NCI-H1694 treated with DMSO at 0.1 percent for 48 hours (cell line): Measurements from ENCODE around the gene SERF2.
"Not testable (repeated sequence)": the region's sequence is repeated elsewhere in the genome, so short reads cannot be mapped to it uniquely, and the experiment has no call there.

Experiments
- DNase-seq: peaks from one replicate; lab custom pipeline; 2025; lab: John Stamatoyannopoulos, UW

SERF2 gene

DNA sequence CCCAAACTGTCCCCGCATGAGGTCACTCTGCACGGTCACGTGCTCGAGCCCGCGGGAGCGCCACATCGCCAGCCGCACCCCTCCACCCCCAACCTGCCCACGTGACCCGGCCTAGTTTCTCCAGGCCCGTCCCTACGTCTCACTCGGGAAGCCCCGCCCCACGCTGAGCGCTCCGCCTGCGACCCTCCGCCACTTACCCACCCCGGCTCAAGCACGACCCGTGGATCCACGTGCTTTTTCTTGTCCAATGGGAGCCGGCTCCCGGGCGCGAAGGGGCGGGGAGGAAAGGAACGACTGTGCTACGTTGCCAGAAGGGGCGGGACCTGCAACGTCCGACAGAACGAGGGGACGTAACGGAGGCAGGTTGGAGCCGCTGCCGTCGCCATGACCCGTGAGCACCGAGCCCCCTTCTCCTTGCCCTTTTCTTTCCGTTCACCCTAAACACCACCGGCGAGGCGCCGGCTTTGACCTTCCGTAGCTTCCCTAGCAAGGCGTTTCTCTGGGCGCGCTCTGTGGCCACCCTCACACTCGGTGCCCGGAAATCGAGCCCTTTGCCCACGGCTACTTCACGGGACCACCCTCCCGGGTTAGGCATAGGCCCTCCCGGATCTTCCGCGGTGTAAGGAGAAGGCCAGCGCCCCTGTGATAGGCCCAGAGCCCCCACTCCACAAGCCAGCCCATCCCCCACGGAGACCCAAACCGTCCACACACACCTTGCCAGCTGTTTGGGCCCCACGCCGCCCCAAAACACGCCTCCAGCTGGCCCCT, at the start of gene SERF2:
SERF2 (plus strand) TSS at position 328 of the 768 bp plus-strand sequence; CDS start at position 385, 57 bp downstream.
- DNase-seq: peak; percentile 94

DNA sequence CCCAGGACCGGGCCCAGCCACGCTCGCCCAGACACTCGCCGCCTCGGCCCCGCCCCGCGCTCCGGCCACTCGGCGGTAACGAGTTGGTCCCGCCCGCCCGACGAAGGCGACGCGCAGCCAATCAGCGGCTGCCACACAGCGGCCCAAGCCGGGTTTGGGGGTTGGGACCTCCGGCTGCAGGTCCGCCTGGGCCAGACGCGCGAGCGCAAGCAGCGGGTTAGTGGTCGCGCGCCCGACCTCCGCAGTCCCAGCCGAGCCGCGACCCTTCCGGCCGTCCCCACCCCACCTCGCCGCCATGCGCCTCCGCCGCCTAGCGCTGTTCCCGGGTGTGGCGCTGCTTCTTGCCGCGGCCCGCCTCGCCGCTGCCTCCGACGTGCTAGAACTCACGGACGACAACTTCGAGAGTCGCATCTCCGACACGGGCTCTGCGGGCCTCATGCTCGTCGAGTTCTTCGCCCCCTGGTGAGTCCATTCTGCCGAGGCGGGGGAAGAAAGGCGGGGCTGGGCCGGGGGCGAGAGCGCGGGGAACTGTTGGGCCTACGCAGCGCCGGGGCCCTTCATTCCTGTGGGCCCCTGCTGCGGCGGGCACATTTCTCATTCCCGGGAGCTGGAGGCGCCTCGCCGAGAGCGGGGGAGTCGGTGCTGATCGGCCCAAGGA, 45.7 kb upstream of the SERF2 start, which contains the start of gene PDIA3:
PDIA3 (plus strand) TSS at position 194 of the 658 bp plus-strand sequence; CDS start at position 296, 102 bp downstream.
- DNase-seq: peak; percentile 27

DNA sequence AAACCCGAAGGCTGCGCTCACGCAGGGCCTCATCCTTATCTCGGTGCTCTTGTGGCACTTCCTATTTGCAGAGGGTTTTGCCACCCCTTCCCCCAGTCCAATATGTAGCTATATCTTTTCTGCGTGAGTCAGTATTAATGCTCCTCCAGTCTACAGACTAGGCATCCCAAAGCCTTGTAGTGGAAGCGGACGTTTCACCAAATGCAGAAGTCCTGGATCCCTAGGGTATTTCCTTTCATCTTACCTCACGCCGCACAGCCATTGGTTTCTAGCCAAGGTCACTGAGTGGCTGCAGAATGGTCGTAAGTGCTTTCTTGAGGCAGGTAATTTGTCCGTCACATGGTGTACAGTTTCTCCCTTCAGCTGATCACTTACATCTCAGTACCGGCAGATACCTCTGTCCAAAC, 45.2 kb upstream of the SERF2 start:
- DNase-seq: not testable (repeated sequence)

DNA sequence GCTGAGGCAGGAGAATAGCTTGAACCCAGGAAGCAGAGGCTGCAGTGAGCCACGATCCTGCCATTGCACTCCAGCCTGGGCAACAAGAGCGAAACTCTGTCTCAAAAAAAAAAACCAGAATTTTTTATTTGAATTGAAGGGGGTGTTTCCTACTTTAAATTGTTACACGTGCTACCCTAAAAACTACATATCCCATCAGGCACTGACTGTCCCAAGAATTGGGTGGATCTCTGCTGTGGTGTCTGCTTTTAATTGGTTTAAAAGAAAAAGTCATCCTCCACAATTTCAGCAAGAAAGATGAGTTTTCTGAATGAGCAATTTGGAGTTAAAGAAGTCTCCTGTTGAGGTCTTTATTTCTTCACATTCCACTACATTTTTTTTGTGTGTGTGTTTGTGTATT, 43.7 kb upstream of the SERF2 start:
- DNase-seq: no peak

DNA sequence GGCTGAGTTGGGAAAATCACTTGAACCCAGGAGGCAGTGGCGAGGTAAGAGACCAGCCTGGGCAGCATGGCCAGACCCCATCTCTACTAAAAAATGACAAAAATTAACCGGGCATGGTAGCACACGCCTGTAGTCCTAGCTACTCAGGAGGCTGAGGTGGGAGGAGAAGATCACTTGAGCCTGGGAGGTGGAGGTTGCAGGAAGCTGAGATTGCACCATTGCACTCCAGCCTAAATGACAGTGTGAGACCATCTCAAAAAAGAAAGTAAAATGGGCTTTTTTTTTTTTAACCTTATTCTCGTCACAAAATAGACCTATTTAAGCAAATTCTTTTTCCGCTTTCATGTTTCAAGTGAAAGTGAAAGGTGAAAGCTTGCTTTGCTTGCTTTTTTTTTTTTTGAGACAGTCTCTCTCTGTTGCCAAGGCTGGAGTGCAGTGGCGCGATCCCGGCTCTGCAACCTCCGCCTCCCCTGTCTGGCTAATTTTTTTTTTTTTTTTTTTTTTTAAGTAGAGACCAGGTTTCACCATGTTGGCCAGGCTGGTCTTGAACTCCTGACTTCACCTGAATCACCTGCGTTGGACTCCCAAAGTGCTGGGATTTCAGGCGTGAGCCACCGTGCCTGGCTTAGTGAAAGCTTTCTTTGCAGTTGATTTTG, 42.3 kb upstream of the SERF2 start:
- no peak for DNase-seq

DNA sequence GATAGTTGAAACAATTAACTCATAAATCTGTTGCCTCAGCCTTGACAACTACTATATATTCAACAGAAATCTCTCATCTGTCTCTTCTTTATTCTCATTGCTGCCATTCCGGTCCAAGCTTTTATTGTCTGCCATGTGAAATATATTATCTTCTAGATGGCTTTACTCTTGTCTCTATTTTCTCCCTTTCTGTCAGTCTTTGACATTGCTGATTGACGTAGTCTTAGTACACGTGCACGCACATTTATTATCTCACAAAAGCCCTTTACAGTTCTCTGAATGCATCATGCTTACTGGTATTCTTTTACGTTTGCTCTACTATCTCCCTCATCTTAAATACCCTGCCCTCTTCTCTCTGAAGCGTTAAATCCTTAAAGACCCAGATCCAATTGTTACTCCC, 40.2 kb upstream of the SERF2 start:
- DNase-seq: no peak

DNA sequence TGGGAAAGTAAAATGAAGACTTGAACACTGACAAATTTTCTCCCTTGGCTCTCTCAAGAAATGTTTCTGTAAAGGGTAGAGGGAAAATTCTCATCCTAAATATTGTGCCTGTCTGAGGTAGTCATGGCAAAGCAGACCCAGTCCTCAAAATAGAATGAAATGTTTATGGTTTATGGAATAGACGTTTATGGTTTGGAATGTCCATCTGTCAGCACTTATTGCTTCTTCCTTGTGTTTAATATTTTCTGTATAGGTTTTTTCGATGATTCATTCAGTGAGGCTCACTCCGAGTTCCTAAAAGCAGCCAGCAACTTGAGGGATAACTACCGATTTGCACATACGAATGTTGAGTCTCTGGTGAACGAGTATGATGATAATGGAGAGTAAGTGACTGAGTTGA, 29.3 kb upstream of the SERF2 start:
- no peak for DNase-seq

DNA sequence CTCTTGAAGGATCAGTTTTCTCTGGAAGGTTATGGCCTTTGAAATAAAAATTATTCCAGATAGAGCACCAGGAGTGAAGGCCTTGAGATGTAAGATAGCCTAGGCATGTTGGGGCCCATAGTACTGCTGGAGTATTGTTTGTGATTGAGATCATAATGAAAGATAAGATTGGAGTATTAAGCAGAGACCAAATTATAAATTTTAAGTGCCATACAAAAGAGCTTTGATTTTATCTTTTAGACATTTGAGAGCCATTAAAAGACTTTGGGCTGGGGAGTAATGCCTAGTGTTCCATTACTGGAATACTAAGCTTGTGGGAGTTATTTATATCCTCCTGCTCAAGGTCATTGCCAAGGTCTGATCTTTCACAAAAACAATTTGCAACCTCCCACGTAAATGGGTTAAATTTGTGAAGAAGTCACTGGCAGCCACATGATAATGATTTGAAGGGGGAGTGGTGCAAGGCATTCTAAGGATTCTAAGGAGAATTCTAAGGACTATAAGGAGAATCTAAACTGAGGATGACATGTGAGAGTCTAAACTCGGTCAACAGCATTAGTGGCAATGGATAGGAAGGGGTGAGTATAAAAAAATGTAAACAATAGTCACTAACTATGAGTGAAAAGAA, 28.2 kb upstream of the SERF2 start:
- no peak for DNase-seq

DNA sequence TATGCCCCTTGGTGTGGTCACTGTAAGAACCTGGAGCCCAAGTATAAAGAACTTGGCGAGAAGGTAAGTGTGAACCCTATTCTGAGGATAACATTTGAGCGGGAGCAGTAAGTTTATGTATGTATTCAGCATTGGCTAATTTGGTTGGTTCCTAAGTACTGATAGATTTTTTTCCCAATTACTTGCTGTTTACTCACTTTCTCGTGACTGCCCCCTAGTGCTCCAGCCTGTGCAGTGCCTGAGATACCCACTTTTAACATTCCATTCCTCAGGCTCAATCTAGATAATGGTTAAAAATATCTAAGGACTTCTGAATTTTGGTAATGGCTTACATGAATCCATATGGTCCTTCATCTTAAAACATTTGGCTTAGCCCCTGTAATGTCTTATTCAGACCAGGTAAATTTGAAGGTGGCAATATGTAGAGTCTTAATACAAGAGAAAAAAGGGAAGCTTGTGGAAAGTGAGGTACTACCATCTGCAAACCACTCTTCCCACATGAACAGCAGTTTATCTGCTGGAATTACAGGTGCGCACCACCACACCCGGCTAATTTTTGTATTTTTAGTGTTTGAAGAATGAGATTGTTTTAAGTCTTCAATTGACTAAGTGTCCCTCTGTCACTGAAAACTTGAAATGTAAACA, 22.4 kb upstream of the SERF2 start:
- DNase-seq: peak; percentile 41

DNA sequence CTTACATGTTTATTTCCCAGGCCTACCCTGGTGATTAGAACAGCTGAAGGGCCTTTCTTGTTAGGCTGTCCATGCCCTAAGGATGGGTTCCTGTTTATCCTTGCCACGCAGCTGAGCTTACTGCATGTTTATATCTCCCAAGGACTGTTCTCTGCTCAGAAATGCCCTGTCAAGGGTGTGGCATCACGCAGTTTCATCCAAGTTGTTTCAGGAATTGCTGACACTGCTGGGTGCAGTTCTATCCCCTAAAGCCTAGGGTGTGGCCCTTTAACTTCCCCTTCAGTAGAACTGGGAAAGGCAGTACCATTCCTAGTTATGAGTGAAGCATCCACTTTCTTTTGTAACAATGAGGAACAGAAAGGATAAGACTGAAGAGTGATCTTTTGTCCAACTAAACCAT, 20.3 kb upstream of the SERF2 start:
- DNase-seq: no peak

DNA sequence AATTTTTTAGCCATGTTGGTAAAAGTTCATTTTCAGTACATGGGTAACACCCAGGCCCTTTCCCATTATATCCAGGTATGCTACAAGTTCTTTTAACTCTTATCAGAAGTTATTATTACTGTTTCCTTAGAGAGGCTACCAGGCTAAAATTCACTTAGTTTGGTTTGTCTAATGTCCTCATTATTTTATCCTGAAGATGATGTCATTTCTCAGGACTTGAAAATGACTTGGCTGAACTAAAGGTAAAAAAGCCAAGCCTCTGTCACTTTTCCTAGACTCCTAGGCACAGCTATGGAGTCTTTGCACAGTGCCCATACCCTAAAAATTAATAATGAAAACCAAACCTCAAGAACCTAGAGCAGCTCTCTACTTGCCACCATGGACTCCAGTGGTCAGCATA, 19.5 kb upstream of the SERF2 start:
- DNase-seq: no peak

DNA sequence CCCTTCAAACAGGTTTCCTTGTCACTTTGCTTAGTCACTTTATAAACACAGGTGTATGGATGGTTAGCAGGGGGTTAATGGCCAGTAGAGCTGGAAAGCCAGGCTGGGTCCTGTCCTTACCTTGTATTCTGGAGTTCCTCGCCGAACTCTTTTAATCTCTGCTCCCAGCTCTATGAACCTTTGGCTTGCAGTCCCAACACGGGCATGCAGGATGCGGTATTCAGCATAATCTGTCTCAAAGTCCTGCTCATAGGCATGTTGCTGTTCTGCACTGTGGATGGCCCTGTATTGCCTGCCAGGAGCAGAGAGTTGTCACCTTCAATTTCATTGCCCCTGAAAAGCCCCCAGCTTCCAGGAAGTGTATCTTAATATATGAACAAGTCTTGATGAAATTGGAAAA, 18.1 kb upstream of the SERF2 start:
- DNase-seq: no peak

DNA sequence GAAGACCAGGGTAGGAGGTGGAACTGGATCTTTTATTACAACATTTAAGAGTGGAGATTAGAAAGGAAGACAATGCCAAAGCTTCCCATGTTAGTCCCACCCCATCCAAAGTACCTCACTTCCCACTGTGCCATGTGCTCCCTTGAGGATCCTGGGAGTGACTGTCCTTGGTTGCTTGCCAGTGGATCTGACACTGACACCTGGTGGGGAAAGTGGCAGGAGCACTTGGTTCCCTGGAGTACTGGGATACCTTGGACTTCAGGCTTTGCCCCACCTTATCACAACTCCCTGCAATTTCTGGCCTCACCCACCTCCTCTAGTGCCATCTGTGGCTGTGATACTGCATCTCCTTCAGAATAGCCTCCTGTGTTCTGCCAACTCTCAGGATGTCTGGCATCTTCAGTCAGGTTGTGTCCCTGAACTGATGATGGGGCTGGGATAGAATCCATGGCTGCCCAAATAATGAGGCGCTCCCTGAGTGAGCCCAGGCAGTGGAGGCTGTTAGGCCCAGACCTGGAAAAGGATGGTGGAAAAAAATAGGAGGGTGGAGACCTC, 16.6 kb upstream of the SERF2 start:
- DNase-seq: peak; percentile 43

DNA sequence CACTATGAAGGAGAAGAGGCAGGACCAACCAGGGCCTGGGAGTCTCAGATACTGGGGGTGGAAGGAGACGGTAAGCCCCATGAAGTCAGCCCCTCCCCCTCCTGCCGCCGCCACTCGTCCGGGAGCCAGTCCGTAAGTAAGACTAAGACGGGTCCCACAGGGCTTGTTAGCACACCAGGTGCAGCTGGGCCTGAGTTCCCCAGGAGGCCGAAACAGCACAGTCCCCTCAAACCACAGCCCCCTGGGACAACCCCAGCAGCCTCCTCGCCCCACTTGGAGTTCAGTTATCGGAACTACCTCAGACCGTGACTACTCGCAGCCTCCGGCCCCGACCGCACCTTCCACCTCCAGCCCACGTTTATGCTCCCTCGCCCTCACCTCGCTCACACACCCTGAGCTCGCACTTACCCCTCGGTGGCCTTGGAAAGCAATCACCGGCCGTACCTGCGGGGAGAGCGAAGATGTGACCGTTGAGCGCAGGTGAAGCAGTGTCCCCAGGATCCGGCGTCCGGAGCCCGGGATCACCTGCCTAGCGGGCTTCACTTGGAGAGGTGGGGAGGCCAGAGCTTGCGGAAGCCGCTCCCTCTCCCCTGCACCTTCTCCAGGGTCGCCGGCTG, 15.9 kb upstream of the SERF2 start:
- no peak for DNase-seq

DNA sequence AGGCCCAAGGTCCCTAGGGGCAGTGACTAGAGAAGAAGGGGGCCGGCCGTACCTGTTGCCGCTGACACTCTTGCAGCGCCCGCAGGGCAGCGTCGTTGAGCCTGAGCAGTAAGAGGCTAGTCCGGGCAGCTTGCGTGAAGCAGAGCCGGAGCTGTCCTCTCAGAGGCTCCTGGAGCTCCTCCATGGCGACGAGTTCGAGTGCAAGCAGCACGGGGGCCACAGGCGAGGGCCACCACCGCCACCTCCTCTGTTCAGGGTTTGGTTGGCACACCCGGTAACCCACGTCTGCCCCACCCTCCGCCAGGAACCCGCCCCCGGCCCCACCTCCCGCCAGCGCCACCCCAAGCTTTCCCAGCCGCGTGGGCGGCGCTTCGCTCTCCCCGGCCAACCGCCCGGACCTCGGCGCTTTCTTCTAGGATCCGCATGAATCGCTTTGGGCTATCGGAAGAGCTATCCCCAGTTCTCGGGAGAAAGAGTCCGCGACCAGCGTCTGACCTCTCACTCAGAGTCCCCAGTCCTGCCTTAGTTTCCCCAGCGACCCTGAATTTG, 15.3 kb upstream of the SERF2 start, which contains the start of gene ELL3:
ELL3 (minus strand) TSS at position 249 of the 549 bp plus-strand sequence; CDS start at position 184, 65 bp downstream.
- peak; percentile 69 for DNase-seq

DNA sequence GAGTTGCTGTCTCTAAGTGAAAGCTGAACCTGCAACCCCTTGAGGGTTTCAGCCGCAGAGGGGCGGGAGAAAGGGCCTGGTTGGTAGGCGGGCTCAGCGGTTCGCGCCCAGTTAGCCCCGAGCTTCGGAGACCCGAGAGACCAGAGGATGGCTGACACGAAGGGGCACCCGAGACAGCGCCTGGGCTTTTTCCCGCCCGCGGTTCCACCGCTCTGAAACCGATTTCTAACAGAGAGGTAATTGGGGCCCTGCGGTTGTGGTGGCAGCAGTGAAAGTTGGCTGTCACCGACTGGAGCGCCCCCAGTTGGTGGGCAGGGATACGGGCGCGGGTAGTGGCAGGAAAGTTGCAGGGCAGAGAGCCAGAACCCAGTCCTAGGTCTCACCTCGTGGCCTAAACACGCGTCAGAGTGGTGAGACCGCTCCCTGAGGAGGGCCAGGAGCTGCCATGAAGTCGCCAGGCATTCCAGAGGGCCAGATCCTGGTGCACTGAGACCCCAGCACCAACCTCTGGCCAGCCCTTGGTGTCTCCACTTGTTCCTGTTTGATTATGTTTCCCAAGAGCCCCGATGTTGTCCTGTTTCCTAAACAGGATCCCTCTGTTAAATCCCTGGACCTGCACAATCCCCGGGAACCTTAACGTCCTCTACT, 14.7 kb upstream of the SERF2 start:
- DNase-seq: peak; percentile 87

DNA sequence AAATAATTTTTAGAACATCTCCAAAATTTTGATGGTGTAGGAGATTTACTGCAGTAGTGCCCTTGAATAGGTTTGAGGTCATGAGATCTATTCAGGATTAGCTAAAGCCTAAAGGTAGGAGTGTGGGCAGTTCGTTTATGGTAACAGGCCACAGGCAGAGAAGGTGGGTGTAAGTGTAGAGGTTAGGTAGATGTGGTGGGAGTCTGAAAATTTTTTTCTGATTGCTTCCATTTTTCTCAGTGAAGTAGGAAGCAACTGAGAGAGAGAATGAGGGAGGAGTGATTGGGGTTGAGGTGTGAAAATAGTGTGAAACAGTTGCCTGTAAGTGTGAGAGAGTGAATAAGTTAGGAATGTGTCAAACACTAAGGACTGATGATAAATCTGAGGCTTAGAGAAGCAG, 13.1 kb upstream of the SERF2 start:
- DNase-seq: no peak

DNA sequence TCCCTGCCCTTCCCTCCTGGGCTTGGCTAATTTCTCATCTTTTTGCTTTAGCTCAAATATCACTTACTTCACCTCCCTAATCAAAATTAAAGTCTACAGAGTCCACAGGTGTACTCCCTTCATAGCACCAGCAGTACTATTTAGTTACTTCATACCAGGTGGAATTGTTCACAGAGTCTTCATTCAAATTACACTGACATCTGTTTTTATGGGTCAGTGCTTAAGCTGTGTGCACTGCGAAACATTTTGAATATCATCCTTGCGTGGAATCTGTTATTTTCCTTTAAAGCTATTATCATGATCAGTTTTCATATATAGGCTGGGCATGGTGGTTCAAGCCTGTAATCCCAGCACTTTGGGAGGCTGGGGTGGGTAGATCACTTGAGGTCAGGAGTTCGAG, 2.7 kb upstream of the SERF2 start:
- no peak for DNase-seq

DNA sequence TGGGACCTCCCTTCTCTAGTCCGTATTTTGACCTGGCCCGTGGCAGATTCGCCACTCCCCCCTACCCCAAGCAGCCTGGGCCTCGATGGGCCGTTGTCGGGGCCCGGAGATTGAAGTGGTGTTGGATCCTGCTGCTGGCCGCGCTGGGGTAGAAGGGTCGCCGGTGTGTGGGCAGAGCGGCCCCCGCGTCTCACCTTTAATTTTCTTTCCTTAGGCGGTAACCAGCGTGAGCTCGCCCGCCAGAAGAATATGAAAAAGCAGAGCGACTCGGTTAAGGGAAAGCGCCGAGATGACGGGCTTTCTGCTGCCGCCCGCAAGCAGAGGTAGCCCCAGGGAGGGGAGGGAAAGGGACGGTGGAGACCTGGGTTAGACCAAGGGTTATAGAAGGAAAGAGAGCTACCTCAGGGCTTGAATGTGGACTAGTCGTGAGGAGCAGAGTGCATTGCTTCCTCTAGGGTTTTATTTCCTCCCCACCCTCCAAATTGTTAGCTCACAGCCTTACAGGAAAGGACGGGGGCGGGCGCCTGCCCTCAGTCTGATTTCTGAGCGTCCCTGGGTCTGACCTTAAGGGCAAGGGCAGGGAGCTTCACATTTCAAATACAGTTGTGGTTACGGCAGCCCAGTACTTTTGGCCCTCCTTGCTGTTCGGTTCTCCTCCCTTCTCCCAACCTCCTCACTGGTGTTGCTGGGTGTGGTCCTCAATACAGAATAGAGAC, 799 bp downstream of the SERF2 start:
- DNase-seq: no peak

DNA sequence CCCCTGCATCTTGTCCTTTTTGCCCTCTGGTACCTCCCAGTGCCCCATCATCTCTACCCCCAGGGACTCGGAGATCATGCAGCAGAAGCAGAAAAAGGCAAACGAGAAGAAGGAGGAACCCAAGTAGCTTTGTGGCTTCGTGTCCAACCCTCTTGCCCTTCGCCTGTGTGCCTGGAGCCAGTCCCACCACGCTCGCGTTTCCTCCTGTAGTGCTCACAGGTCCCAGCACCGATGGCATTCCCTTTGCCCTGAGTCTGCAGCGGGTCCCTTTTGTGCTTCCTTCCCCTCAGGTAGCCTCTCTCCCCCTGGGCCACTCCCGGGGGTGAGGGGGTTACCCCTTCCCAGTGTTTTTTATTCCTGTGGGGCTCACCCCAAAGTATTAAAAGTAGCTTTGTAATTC, 1.5 kb downstream of the SERF2 start:
- DNase-seq: no peak
